Astrocyte (in vitro differentiated cells and primary cell): Measurements from ENCODE around the gene CPLX1. TPM values are rescaled to one million over a fixed set of nuclear protein-coding genes. Genes with fewer than 3 reads are reported as not detected.

ENCODE experiments used
- DNase-seq: peaks from one replicate; pipeline ENCODE4 v3.0.0-alpha.2; 2010; ENCODE audit warnings: low read depth
- FAIRE-seq: peaks from 2 replicates; lab custom pipeline; 2011; peaks lifted over from hg19 to GRCh38; lab: Jason Lieb, UNC
- H2AFZ ChIP-seq: 2 replicates; pipeline ENCODE4 v1.6.0; 2012; ENCODE audit warnings: low read depth, low read length, inconsistent platforms
- H3K27ac ChIP-seq: 2 replicates; pipeline ENCODE4 v1.5.1; 2011; ENCODE audit warnings: low read depth, low read length, inconsistent platforms
- H3K27me3 ChIP-seq: 2 replicates; pipeline ENCODE4 v1.6.0; 2011; ENCODE audit warnings: low read length, inconsistent platforms; ENCODE audit not compliant: insufficient read depth
- H3K36me3 ChIP-seq: 2 replicates; pipeline ENCODE4 v1.5.1; 2011; ENCODE audit warnings: low read length, inconsistent platforms; ENCODE audit not compliant: insufficient read depth
- H3K4me1 ChIP-seq: 2 replicates; pipeline ENCODE4 v1.5.1; 2011; ENCODE audit warnings: low read length, inconsistent platforms; ENCODE audit not compliant: insufficient read depth
- H3K4me2 ChIP-seq: 2 replicates; pipeline ENCODE4 v1.6.0; 2012; ENCODE audit warnings: low read length, inconsistent platforms
- H3K4me3 ChIP-seq: 2 replicates; pipeline ENCODE4 v1.5.1; 2011; ENCODE audit warnings: low read depth, mild to moderate bottlenecking, low read length, inconsistent platforms; ENCODE audit not compliant: insufficient read depth
- H3K79me2 ChIP-seq: 2 replicates; pipeline ENCODE4 v1.6.0; 2012; ENCODE audit warnings: mild to moderate bottlenecking, low read length, inconsistent platforms; ENCODE audit not compliant: insufficient read depth
- H3K9ac ChIP-seq: 2 replicates; pipeline ENCODE4 v1.6.0; 2012; ENCODE audit warnings: mild to moderate bottlenecking, low read length, inconsistent platforms
- H3K9me3 ChIP-seq: 2 replicates; pipeline ENCODE4 v1.5.1; 2012; ENCODE audit warnings: low read depth, mild to moderate bottlenecking, low read length, inconsistent platforms; ENCODE audit not compliant: insufficient read depth
- H4K20me1 ChIP-seq: 2 replicates; pipeline ENCODE4 v1.6.0; 2012; ENCODE audit warnings: low read length, inconsistent platforms; ENCODE audit not compliant: insufficient read depth
- H3K27ac Mint-ChIP-seq: one replicate; pipeline ENCODE4 v1.8.0; 2021; ENCODE audit warnings: mild to moderate bottlenecking, mixed read lengths; ENCODE audit not compliant: unreplicated experiment
- H3K27me3 Mint-ChIP-seq: one replicate; pipeline ENCODE4 v1.8.0; 2021; ENCODE audit warnings: low read depth, mixed read lengths; ENCODE audit not compliant: unreplicated experiment
- H3K36me3 Mint-ChIP-seq: one replicate; pipeline ENCODE4 v1.8.0; 2021; ENCODE audit warnings: low read depth, mixed read lengths; ENCODE audit not compliant: unreplicated experiment
- H3K4me1 Mint-ChIP-seq: one replicate; pipeline ENCODE4 v1.8.0; 2021; ENCODE audit warnings: low read depth, mixed read lengths; ENCODE audit not compliant: unreplicated experiment
- H3K4me3 Mint-ChIP-seq: one replicate; pipeline ENCODE4 v1.8.0; 2021; ENCODE audit warnings: mild to moderate bottlenecking, moderate library complexity, mixed read lengths; ENCODE audit not compliant: unreplicated experiment
- H3K9me3 Mint-ChIP-seq: one replicate; pipeline ENCODE4 v1.8.0; 2021; ENCODE audit warnings: mild to moderate bottlenecking, mixed read lengths; ENCODE audit not compliant: unreplicated experiment
- EZH2 ChIP-seq: IDR thresholded peaks from 2 replicates; pipeline ENCODE4 v1.6.1; 2012; ENCODE audit warnings: mild to moderate bottlenecking, low read length, inconsistent platforms; ENCODE audit not compliant: insufficient read depth
- total RNA-seq: library from RNA; stranded (reverse); gene quantifications from 2 replicates; pipeline ENCODE4 v1.2.1, GENCODE V29; 2021
- TF ChIP-seq, protein P1 (sequence below): IDR thresholded peaks from 2 replicates; pipeline ENCODE4 v1.5.1; 2011; ENCODE audit warnings: low read depth, mild to moderate bottlenecking, inconsistent platforms, low read length, moderate library complexity; ENCODE audit not compliant: insufficient read depth

The CPLX1 gene
- total RNA-seq, 1 donor from 2014 or later, result 1.9 TPM

DNA sequence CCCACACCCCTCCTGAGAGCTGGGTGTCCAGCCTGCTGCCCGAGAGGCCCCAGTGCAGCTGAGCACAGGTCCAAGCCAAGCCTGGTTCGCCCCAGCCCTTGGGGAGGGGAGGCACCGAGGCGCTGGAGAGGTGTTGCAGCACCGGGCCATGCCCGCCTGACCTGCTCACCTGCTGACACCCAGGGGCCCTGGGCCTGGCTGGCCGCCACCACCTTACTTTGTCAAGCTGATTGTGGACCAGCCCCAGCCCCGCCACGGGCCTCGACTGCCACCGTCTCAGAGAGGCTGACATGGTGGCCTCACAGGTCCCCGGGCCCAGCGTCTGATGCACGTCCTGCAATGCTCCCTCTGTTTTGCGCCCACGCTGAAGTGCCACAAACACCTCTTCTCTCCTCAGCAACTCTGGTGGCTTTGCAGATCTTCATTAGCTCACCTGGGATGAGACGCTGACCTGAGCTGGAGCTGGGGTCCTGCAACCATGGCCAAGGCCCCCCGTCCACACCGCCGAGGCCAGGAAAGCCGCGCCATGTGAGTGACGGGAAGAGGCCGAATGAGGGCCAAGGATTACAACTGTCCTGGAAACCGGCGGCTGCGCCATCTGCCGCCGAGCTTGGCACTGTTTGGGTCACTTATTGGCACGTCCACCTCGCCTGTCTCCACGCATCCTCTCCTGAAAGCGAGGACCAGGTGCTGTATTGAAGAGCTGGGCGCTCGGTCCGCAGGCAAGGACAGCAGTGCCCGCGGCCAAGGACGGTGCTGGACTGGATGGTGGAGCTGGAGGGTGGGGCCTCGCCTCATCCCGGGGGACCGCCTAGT is 7.6 kb downstream of the CPLX1 start:
- H3K9me3 Mint-ChIP-seq, result peaks cover 6% of the 10 kb centered on the region
- DNase-seq, result no peak
- H3K4me2 ChIP-seq, result no peak overlapping the region
- H3K4me1 ChIP-seq, result no peaks in the 10 kb centered on the region
- H3K36me3 ChIP-seq, result no peaks in the 10 kb centered on the region
- no peak overlapping the region for H3K4me3 Mint-ChIP-seq
- H4K20me1 ChIP-seq, result peaks cover 6% of the 10 kb centered on the region
- TF ChIP-seq, protein P1, sequence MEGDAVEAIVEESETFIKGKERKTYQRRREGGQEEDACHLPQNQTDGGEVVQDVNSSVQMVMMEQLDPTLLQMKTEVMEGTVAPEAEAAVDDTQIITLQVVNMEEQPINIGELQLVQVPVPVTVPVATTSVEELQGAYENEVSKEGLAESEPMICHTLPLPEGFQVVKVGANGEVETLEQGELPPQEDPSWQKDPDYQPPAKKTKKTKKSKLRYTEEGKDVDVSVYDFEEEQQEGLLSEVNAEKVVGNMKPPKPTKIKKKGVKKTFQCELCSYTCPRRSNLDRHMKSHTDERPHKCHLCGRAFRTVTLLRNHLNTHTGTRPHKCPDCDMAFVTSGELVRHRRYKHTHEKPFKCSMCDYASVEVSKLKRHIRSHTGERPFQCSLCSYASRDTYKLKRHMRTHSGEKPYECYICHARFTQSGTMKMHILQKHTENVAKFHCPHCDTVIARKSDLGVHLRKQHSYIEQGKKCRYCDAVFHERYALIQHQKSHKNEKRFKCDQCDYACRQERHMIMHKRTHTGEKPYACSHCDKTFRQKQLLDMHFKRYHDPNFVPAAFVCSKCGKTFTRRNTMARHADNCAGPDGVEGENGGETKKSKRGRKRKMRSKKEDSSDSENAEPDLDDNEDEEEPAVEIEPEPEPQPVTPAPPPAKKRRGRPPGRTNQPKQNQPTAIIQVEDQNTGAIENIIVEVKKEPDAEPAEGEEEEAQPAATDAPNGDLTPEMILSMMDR, result no peak
- TF ChIP-seq EZH2, result no peak
- H3K36me3 Mint-ChIP-seq, result no peaks in the 10 kb centered on the region
- H3K4me1 Mint-ChIP-seq, result peaks cover 1% of the 10 kb centered on the region
- H3K9ac ChIP-seq, result no peak overlapping the region
- H2AFZ ChIP-seq, result no peak overlapping the region
- peaks cover 4% of the 10 kb centered on the region for H3K9me3 ChIP-seq
- no peak overlapping the region for H3K27ac ChIP-seq
- no peak overlapping the region for H3K4me3 ChIP-seq
- H3K27me3 ChIP-seq, result peaks cover 40% of the 10 kb centered on the region
- no peak overlapping the region for H3K27ac Mint-ChIP-seq
- peaks cover 82% of the 10 kb centered on the region for H3K27me3 Mint-ChIP-seq
- FAIRE-seq, result no peak
- H3K79me2 ChIP-seq, result no peaks in the 10 kb centered on the region

DNA sequence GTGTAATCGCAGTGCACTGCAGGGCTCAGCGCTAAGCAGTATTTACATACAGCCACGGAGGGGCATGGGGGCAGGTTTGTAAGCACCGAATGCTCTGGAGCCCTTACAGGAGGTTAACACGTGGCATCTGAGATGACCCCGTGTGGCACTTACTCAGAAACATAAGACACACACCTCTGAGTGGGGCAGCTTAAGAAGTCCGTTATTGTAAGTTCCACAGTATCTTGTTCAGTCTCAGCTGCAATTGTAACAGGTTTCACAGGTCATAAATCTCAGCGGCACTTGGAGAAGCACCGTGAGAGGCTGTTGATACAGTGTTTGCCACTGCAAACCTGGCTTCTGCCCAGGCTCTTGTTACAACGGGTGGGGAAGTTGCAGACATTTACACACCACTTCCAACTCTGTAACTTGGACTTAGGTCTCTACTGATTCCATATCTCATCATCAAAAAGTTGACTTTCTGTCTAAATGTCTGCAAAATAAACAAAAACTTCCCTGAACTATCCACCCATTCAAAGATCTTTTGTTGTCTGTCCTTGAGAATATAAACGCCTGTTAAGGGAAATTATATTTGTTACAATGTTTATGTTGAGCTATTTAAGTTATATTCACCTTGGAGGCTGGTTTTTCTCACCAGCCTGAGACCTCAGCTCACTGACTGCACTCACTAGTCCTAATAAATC is 10.3 kb downstream of the CPLX1 start:
- no peaks in the 10 kb centered on the region for H3K4me1 ChIP-seq
- no peak overlapping the region for H3K4me3 Mint-ChIP-seq
- H3K27ac ChIP-seq, result no peak overlapping the region
- H3K4me3 ChIP-seq, result no peak overlapping the region
- H3K27me3 Mint-ChIP-seq, result peaks cover 79% of the 10 kb centered on the region
- no peak for DNase-seq
- H4K20me1 ChIP-seq, result no peaks in the 10 kb centered on the region
- H3K36me3 Mint-ChIP-seq, result peaks cover 4% of the 10 kb centered on the region
- H3K4me2 ChIP-seq, result no peak overlapping the region
- H3K9me3 ChIP-seq, result peaks cover 4% of the 10 kb centered on the region
- H3K79me2 ChIP-seq, result no peaks in the 10 kb centered on the region
- H2AFZ ChIP-seq, result no peak overlapping the region
- peaks cover 1% of the 10 kb centered on the region for H3K4me1 Mint-ChIP-seq
- no peak overlapping the region for H3K9ac ChIP-seq
- no peaks in the 10 kb centered on the region for H3K36me3 ChIP-seq
- FAIRE-seq, result no peak
- H3K27ac Mint-ChIP-seq, result no peak overlapping the region
- peaks cover 37% of the 10 kb centered on the region for H3K27me3 ChIP-seq
- TF ChIP-seq EZH2, result no peak
- TF ChIP-seq, protein P1, result no peak
- H3K9me3 Mint-ChIP-seq, result peaks cover 7% of the 10 kb centered on the region
